ENCODE results near the gene CYP2F1. TPM values are rescaled to one million over a fixed set of nuclear protein-coding genes. Genes with fewer than 3 reads are reported as not detected.

Gene CYP2F1
- total and polyA plus RNA-seq, 8 donors, result 0.30 TPM; not detected in 7

DNA sequence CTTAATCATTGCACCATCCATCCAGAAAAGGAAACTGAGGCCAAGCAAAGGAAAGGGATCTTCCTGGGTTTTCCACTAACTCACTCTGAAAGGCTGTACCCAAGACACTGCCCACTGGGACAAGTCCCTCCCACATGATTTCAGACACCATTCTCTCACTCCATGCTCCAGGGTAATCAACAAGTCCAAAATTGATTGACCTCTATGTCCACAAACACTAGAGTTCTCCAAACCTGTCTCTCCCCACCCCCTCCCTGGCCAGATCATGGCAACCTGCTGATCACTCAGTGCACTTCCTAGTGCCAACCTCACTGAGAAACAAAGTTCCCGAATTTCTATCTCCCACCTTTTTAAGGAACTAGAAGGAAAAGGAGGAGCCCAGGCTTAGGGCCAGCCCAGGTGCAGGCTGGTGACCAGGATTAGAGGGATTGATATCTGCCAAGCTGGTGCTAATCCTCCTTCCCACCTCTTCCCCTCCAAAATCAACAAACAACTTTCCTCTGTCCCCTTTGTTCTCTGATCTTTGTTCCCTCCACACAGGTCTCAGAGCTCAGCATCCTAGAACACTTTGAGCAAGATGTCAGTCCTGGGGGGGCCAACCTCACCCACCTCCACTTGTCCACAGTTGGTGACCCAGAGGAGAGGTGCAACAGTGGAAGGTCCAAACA, 28.4 kb upstream of the CYP2F1 start:
- Histone ChIP-seq H3K9me3 (no peaks in the 10 kb centered on the region), H3K27me3 (peaks cover 0 to 56% (median 28%) of the 10 kb centered on the region in 3 donors), H3K4me3 (no peak overlapping the region), H3K27ac (no peak overlapping the region), H3K4me1 (peaks cover 0 to 6% (median 0%) of the 10 kb centered on the region in 4 donors), H3K36me3 (no peaks in the 10 kb centered on the region)
- TF ChIP-seq EP300 (IDR thresholded peaks at IDR 0.05) (no peak), POLR2A (IDR thresholded peaks at IDR 0.05) (no peak), POLR2AphosphoS5 (IDR thresholded peaks at IDR 0.05) (no peak)
- TF ChIP-seq, protein P1, sequence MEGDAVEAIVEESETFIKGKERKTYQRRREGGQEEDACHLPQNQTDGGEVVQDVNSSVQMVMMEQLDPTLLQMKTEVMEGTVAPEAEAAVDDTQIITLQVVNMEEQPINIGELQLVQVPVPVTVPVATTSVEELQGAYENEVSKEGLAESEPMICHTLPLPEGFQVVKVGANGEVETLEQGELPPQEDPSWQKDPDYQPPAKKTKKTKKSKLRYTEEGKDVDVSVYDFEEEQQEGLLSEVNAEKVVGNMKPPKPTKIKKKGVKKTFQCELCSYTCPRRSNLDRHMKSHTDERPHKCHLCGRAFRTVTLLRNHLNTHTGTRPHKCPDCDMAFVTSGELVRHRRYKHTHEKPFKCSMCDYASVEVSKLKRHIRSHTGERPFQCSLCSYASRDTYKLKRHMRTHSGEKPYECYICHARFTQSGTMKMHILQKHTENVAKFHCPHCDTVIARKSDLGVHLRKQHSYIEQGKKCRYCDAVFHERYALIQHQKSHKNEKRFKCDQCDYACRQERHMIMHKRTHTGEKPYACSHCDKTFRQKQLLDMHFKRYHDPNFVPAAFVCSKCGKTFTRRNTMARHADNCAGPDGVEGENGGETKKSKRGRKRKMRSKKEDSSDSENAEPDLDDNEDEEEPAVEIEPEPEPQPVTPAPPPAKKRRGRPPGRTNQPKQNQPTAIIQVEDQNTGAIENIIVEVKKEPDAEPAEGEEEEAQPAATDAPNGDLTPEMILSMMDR (IDR thresholded peaks at IDR 0.05), result no peak
- DNase-seq, result no peak
- intact Hi-C loops (cut with DNase I; ENCODE audit: low total_unique reads), result no loop called here
- 26 to 65% (median 52%) methylated on average over 1 of the region's 1 CpG for WGBS, 5 donors

DNA sequence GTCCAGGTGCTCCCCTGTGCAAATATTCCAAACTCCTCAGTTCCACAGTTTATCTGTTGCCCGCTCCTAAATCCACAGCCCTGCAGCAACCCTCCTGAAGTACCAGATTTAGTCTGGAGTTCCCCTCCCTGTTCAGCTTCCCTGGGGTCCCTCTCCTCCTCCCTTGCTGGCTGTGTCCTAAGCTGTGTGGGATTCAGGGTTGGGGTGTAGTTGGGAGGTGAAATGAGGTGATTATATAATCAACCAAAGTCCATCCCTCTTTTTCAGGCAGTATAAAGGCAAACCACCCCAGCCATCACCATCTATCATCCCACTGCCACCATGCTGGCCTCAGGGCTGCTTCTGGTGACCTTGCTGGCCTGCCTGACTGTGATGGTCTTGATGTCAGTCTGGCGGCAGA, 26.1 kb upstream of the CYP2F1 start, which contains the start of gene CYP2A13:
CYP2A13 (plus strand) TSS at position 301 of the 400 bp plus-strand sequence; CDS start at position 322, 21 bp downstream.
- Histone ChIP-seq H3K27me3 (peaks cover 0 to 66% (median 30%) of the 10 kb centered on the region in 3 donors), H3K9me3 (no peaks in the 10 kb centered on the region), H3K4me1 (peaks cover 0 to 6% (median 0%) of the 10 kb centered on the region in 4 donors), H3K4me3 (no peak within 1 kb of the TSS), H3K36me3 (no peaks in the 10 kb centered on the region), H3K27ac (no peak within 1 kb of the TSS)
- TF ChIP-seq POLR2A (IDR thresholded peaks at IDR 0.05) (no peak), POLR2AphosphoS5 (IDR thresholded peaks at IDR 0.05) (no peak), EP300 (IDR thresholded peaks at IDR 0.05) (no peak)
- TF ChIP-seq, protein P1 (IDR thresholded peaks at IDR 0.05), result no peak
- DNase-seq, result no peak
- 35 to 74% (median 59%) methylated on average over 2 of the region's 2 CpGs for WGBS, 5 donors
- intact Hi-C loops (cut with DNase I; ENCODE audit: low total_unique reads), result no loop called here

DNA sequence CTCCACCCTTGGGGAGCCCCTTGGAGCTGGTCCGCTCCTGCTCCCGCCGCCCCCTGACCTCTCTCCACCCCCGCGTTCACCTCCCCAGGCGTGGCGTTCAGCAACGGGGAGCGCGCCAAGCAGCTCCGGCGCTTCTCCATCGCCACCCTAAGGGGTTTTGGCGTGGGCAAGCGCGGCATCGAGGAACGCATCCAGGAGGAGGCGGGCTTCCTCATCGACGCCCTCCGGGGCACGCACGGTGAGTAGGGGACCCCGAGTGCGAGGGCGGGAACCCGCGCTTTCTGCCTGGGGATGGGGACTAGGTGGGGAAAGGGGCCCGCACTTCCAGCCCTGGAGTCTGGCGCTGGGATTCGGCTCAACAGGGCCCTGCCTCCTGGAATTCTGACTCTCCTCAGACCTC, 24.3 kb upstream of the CYP2F1 start:
- intact Hi-C loops (cut with DNase I; ENCODE audit: low total_unique reads), result no loop called here
- Histone ChIP-seq H3K4me3 (no peak overlapping the region), H3K36me3 (no peaks in the 10 kb centered on the region), H3K27ac (no peak overlapping the region), H3K9me3 (no peaks in the 10 kb centered on the region), H3K27me3 (peaks cover 0 to 76% (median 30%) of the 10 kb centered on the region in 3 donors), H3K4me1 (peaks cover 0 to 6% (median 0%) of the 10 kb centered on the region in 4 donors)
- TF ChIP-seq POLR2A (IDR thresholded peaks at IDR 0.05) (no peak), POLR2AphosphoS5 (IDR thresholded peaks at IDR 0.05) (no peak), EP300 (IDR thresholded peaks at IDR 0.05) (no peak)
- DNase-seq, result no peak
- WGBS, 5 donors, result 1 to 5% (median 3%) methylated on average over 19 to 32 of the region's 32 CpGs

DNA sequence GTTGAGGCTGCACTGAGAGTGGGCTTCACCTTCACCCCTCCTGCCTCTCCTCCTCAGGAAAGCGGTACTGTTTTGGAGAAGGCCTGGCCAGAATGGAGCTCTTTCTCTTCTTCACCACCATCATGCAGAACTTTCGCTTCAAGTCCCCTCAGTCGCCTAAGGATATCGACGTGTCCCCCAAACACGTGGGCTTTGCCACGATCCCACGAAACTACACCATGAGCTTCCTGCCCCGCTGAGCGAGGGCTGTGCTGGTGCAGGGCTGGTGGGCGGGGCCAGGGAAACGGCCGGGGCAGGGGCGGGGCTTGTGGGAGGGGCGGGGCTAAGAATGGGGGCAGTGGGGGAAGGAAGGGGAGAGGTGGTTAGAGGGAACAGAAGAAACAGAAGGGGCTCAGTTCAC, 18.5 kb upstream of the CYP2F1 start:
- Histone ChIP-seq H3K27me3 (peaks cover 0 to 65% (median 11%) of the 10 kb centered on the region in 3 donors), H3K27ac (no peak overlapping the region), H3K4me1 (no peaks in the 10 kb centered on the region), H3K4me3 (no peak overlapping the region), H3K36me3 (no peaks in the 10 kb centered on the region), H3K9me3 (peaks cover 0 to 19% (median 12%) of the 10 kb centered on the region in 4 donors)
- WGBS, 5 donors, result 55 to 65% (median 59%) methylated on average over 15 of the region's 15 CpGs
- no peak for TF ChIP-seq EP300 (IDR thresholded peaks at IDR 0.05)
- TF ChIP-seq, protein P1 (IDR thresholded peaks at IDR 0.05), result no peak
- no peak for DNase-seq
- intact Hi-C loops (cut with DNase I; ENCODE audit: low total_unique reads), result no loop called here

GRCh38 chr19:41096353-41096752, 17.9 kb upstream of the CYP2F1 start:
- H3K9me3 ChIP-seq, result peaks cover 0 to 19% (median 12%) of the 10 kb centered on the region in 4 donors
- no peak for DNase-seq
- no peaks in the 10 kb centered on the region for H3K36me3 ChIP-seq
- TF ChIP-seq POLR2A (IDR thresholded peaks at IDR 0.05) (no peak), POLR2AphosphoS5 (IDR thresholded peaks at IDR 0.05) (no peak), EP300 (IDR thresholded peaks at IDR 0.05) (no peak)
- TF ChIP-seq, protein P1 (IDR thresholded peaks at IDR 0.05), result no peak
- no peaks in the 10 kb centered on the region for H3K4me1 ChIP-seq
- WGBS, 5 donors, result 66 to 73% (median 68%) methylated on average over 7 of the region's 7 CpGs
- intact Hi-C loops (cut with DNase I; ENCODE audit: low total_unique reads), result no loop called here
- H3K4me3 ChIP-seq, result no peak overlapping the region
- H3K27me3 ChIP-seq, result peaks cover 0 to 59% (median 6%) of the 10 kb centered on the region in 3 donors
- no peak overlapping the region for H3K27ac ChIP-seq
